ENCODE data around the gene AHI1. TPM values are rescaled to one million over a fixed set of nuclear protein-coding genes. Genes with fewer than 3 reads are reported as not detected.

Gene AHI1
- total RNA-seq, 1 experiment from 2014 or later, result 18.8 TPM

- CTCF ChIA-PET, result interaction anchor here (0.8 kb wide), 1 partner anchor 132 kb away, joined by 5 read pairs; no protein-coding TSS in a partner anchor
- POLR2A ChIA-PET, result no interaction called here
- no peak for ATAC-seq
- Mint-ChIP-seq H3K4me3 (no peak overlapping the region), H3K9me3 (no peaks in the 10 kb centered on the region), H3K4me1 (peaks cover 3% of the 10 kb centered on the region; the same call in 1 of the 2 replicates), H3K27me3 (ENCODE audit: low read depth) (no peaks in the 10 kb centered on the region), H3K36me3 (no peaks in the 10 kb centered on the region), H3K27ac (no peak overlapping the region)
- no peak for DNase-seq (ENCODE audit: low spot score)
- TF ChIP-seq NFE2L1 (CRISPR knock-in tag; IDR thresholded peaks at IDR 0.05), result no peak
These were observed 115.3 kb downstream of the AHI1 start for GRCh38 chr6:135382182-135382628.

- Mint-ChIP-seq H3K9me3 (no peaks in the 10 kb centered on the region), H3K4me3 (no peak overlapping the region), H3K4me1 (peaks cover 3% of the 10 kb centered on the region; the same call in 1 of the 2 replicates), H3K36me3 (no peaks in the 10 kb centered on the region), H3K27me3 (ENCODE audit: low read depth) (no peaks in the 10 kb centered on the region), H3K27ac (no peak overlapping the region)
- no peak for ATAC-seq
- POLR2A ChIA-PET, result no interaction called here
- CTCF ChIA-PET, result interaction anchor here (0.6 kb wide), 1 partner anchor 9 kb away, joined by 3 read pairs; no protein-coding TSS in a partner anchor
- no peak for TF ChIP-seq MXD4 (CRISPR knock-in tag; IDR thresholded peaks at IDR 0.05; ENCODE audit: borderline replicate concordance)
- DNase-seq (ENCODE audit: low spot score), result no peak
These were observed 116.7 kb downstream of the AHI1 start for GRCh38 chr6:135380793-135381192.

- DNase-seq (ENCODE audit: low spot score) (no peak), ATAC-seq (no peak)
- Mint-ChIP-seq H3K27ac (no peak overlapping the region), H3K36me3 (no peaks in the 10 kb centered on the region), H3K9me3 (no peaks in the 10 kb centered on the region), H3K4me3 (no peak overlapping the region), H3K4me1 (peaks cover 3% of the 10 kb centered on the region; the same call in 1 of the 2 replicates), H3K27me3 (ENCODE audit: low read depth) (no peaks in the 10 kb centered on the region)
- ChIA-PET POLR2A (no interaction called here), CTCF (no interaction called here)
- TF ChIP-seq ARID4B (CRISPR knock-in tag; IDR thresholded peaks at IDR 0.05; ENCODE audit: borderline replicate concordance) (no peak), TEAD1 (CRISPR knock-in tag; IDR thresholded peaks at IDR 0.05) (no peak), ERG (CRISPR knock-in tag; IDR thresholded peaks at IDR 0.05) (no peak), SOX15 (CRISPR knock-in tag; IDR thresholded peaks at IDR 0.05) (no peak), ESRRA (CRISPR knock-in tag; IDR thresholded peaks at IDR 0.05; ENCODE audit: borderline replicate concordance) (no peak), STAT6 (CRISPR knock-in tag; conservative IDR thresholded peaks at IDR 0.05; ENCODE audit: low read depth) (no peak), ZNF263 (CRISPR knock-in tag; IDR thresholded peaks at IDR 0.05; ENCODE audit: low read depth) (no peak), ZNF671 (CRISPR knock-in tag; IDR thresholded peaks at IDR 0.05) (no peak), ZBTB21 (CRISPR knock-in tag; IDR thresholded peaks at IDR 0.05; ENCODE audit: borderline replicate concordance) (no peak)
These were observed 117.9 kb downstream of the AHI1 start for GRCh38 chr6:135379647-135380046.

- ChIA-PET CTCF (no interaction called here), POLR2A (interaction anchor here (0.7 kb wide), 1 partner anchor 57 kb away, joined by 3 read pairs; no protein-coding TSS in a partner anchor)
- no peak for ATAC-seq
- no peak for TF ChIP-seq ATF3 (CRISPR knock-in tag; conservative IDR thresholded peaks at IDR 0.05)
- TF ChIP-seq ZMAT4 (CRISPR knock-in tag; IDR thresholded peaks at IDR 0.05), result no peak
- TF ChIP-seq CTCF (IDR thresholded peaks at IDR 0.05), result no peak
- TF ChIP-seq CDX4 (CRISPR knock-in tag; IDR thresholded peaks at IDR 0.05; ENCODE audit: borderline replicate concordance), result no peak
- no peak for TF ChIP-seq GTF2I (CRISPR knock-in tag; conservative IDR thresholded peaks at IDR 0.05)
- peaks cover 22% of the 10 kb centered on the region for H3K9me3 Mint-ChIP-seq
- H3K27me3 Mint-ChIP-seq (ENCODE audit: low read depth), result peaks cover 7% of the 10 kb centered on the region
- no peak for DNase-seq (ENCODE audit: low spot score)
- peaks cover 22% of the 10 kb centered on the region for H3K36me3 Mint-ChIP-seq
- H3K27ac Mint-ChIP-seq, result no peak overlapping the region
- H3K4me3 Mint-ChIP-seq, result no peak overlapping the region
- H3K4me1 Mint-ChIP-seq, result no peaks in the 10 kb centered on the region
These were observed 124.8 kb downstream of the AHI1 start for GRCh38 chr6:135372758-135373157.

All from WTC11 (cell line).